HepG2 (cell line): Measurements from ENCODE around the gene NDUFB6. TPM values are rescaled to one million over a fixed set of nuclear protein-coding genes. Genes with fewer than 3 reads are reported as not detected.
A peak's percentile ranks its signal among the peaks of the same experiment; 100 is the strongest.

Experiments
- ATAD3A ChIP-seq: sonication (generic); formaldehyde crosslinking; IDR thresholded peaks from 2 replicates; pipeline ENCODE4 v1.4.0; 2020; ENCODE audit warnings: missing genetic modification reagents
- HNF1B ChIP-seq: sonication (generic); formaldehyde crosslinking; IDR thresholded peaks from 2 replicates; pipeline ENCODE4 v1.5.1; 2020; ENCODE audit warnings: mild to moderate bottlenecking, moderate library complexity, missing genetic modification reagents
- IKZF4 ChIP-seq: sonication (generic); formaldehyde crosslinking; IDR thresholded peaks from 2 replicates; pipeline ENCODE4 v1.5.1; 2020; ENCODE audit warnings: borderline replicate concordance, mild to moderate bottlenecking, low read depth, missing genetic modification reagents; ENCODE audit errors: not compliant biosample characterization
- KDM5B ChIP-seq: sonication (generic); formaldehyde crosslinking; IDR thresholded peaks from 2 replicates; pipeline ENCODE4 v1.4.0; 2020; ENCODE audit warnings: missing genetic modification reagents, mild to moderate bottlenecking, borderline replicate concordance
- KLF11 ChIP-seq: IDR thresholded peaks from 2 replicates; pipeline ENCODE4 v1.6.1; 2016; ENCODE audit warnings: missing compliant biosample characterization
- NFYB ChIP-seq: sonication (generic); formaldehyde crosslinking; IDR thresholded peaks from 2 replicates; pipeline ENCODE4 v1.4.0; 2020; ENCODE audit warnings: missing genetic modification reagents
- PRDM15 ChIP-seq: sonication (generic); formaldehyde crosslinking; IDR thresholded peaks from 2 replicates; pipeline ENCODE4 v1.4.0; 2020; ENCODE audit warnings: missing genetic modification reagents
- REPIN1 ChIP-seq: sonication (generic); formaldehyde crosslinking; IDR thresholded peaks from 2 replicates; pipeline ENCODE4 v1.8.0; 2022; ENCODE audit warnings: missing genetic modification reagents, low read depth, mild to moderate bottlenecking, borderline replicate concordance
- SAP130 ChIP-seq: IDR thresholded peaks from 2 replicates; pipeline ENCODE4 v1.6.1; 2016; ENCODE audit warnings: low read depth
- TAF15 ChIP-seq: fragments of 200-400 bp; formaldehyde crosslinking; IDR thresholded peaks from one replicate; pipeline ENCODE4 v1.6.1; 2018; ENCODE audit warnings: mild to moderate bottlenecking, low read depth, low read length; ENCODE audit not compliant: poor library complexity, severe bottlenecking
- TFE3 ChIP-seq: IDR thresholded peaks from 2 replicates; pipeline ENCODE4 v1.6.1; 2016
- TMF1 ChIP-seq: sonication (generic); formaldehyde crosslinking; IDR thresholded peaks from 2 replicates; pipeline ENCODE4 v1.8.1; 2022; ENCODE audit warnings: low read depth, missing genetic modification reagents
- YEATS2 ChIP-seq: sonication (generic); formaldehyde crosslinking; IDR thresholded peaks from 2 replicates; pipeline ENCODE4 v1.4.0; 2020; ENCODE audit warnings: missing genetic modification reagents, borderline replicate concordance
- ZBTB14 ChIP-seq: sonication (generic); formaldehyde crosslinking; IDR thresholded peaks from 2 replicates; pipeline ENCODE4 v1.4.0; 2020; ENCODE audit warnings: missing genetic modification reagents
- ZNF280B ChIP-seq: sonication (generic); formaldehyde crosslinking; IDR thresholded peaks from 2 replicates; pipeline ENCODE4 v1.5.0; 2020; ENCODE audit warnings: missing genetic modification reagents, mild to moderate bottlenecking, borderline replicate concordance
- ZNF331 ChIP-seq: sonication (generic); formaldehyde crosslinking; IDR thresholded peaks from 2 replicates; pipeline ENCODE4 v1.4.0; 2020; ENCODE audit warnings: missing genetic modification reagents
- ZNF362 ChIP-seq: sonication (generic); formaldehyde crosslinking; IDR thresholded peaks from 2 replicates; pipeline ENCODE4 v1.4.0; 2020; ENCODE audit warnings: missing genetic modification reagents, mild to moderate bottlenecking, borderline replicate concordance
- ZNF792 ChIP-seq: IDR thresholded peaks from 2 replicates; pipeline ENCODE4 v1.6.1; 2016
- polyA plus RNA-seq, 8 experiments: library from polyadenylated mRNA; depleted of rRNA in 3 of 8; stranded (reverse) in 7 of 8; unstranded in 1 of 8; fragments of >200 nt; fragmentation: Illumina TruSeq in 4 of 8; extraction: Trizol in 4 of 8; gene quantifications; 2 replicates each; pipeline versions ENCODE4 v1.2.1 to v1.2.3, GENCODE V29; 2011 to 2016; ENCODE audit warnings: low read depth in 4 of 8, missing spikeins in 1 of 8, mixed read lengths in 1 of 8; ENCODE audit not compliant: insufficient read depth in 1 of 8
- total RNA-seq, 5 experiments: library from RNA; depleted of rRNA; stranded (reverse); fragments of >200 nt; fragmentation: Illumina TruSeq; extraction: Trizol; gene quantifications; 2 replicates each; pipeline ENCODE4 v1.2.3, GENCODE V29; 2016; ENCODE audit warnings: low read depth in 1 of 5

Gene NDUFB6
- total and polyA plus RNA-seq, 2 of the 13 experiments (the other 11 are each of a cell fraction or from before 2014, with no cell fraction given): 31.2 to 81.9 TPM

- no peak for TF ChIP-seq TAF15
- peak; percentile 41; the same call in 1 of the 2 replicates for TF ChIP-seq YEATS2 (CRISPR knock-in tag)
- TF ChIP-seq ATAD3A: no peak
- TF ChIP-seq ZNF792 (CRISPR knock-in tag): peak; percentile 18; the same call in 1 of the 2 replicates
- no peak; the same call in 1 of the 2 replicates for TF ChIP-seq NFYB (CRISPR knock-in tag)
- TF ChIP-seq SAP130 (CRISPR knock-in tag): peak; percentile 90
- TF ChIP-seq REPIN1 (CRISPR knock-in tag): peak; percentile 81; the same call in 1 of the 2 replicates
- TF ChIP-seq ZNF331 (CRISPR knock-in tag): peak; percentile 22; the same call in 1 of the 2 replicates
- TF ChIP-seq KDM5B: 0 out of 2 replicates have a peak, but pooled peaks have one; percentile 61
- TF ChIP-seq IKZF4 (CRISPR knock-in tag): no peak
- TF ChIP-seq TMF1 (CRISPR knock-in tag): no peak
- no peak for TF ChIP-seq ZBTB14 (CRISPR knock-in tag)
- no peak for TF ChIP-seq PRDM15 (CRISPR knock-in tag)
- TF ChIP-seq ZNF362 (CRISPR knock-in tag): no peak
- no peak; the same call in 1 of the 2 replicates for TF ChIP-seq KLF11
- TF ChIP-seq TFE3: 0 out of 2 replicates have a peak, but pooled peaks have one; percentile 26
- peak; percentile 50; the same call in 1 of the 2 replicates for TF ChIP-seq ZNF280B (CRISPR knock-in tag)
- TF ChIP-seq HNF1B: peak; percentile 78
Measured at GRCh38 chr9:32526041-32526706, 46.8 kb downstream of the NDUFB6 start, which contains the start of gene RIGI (continued).
